ENCODE data around the gene ADARB2. TPM values are rescaled to one million over a fixed set of nuclear protein-coding genes. Genes with fewer than 3 reads are reported as not detected.

Gene ADARB2
- total and polyA plus RNA-seq, 2 experiments from 2014 or later: 0.13 to 0.48 TPM

DNA sequence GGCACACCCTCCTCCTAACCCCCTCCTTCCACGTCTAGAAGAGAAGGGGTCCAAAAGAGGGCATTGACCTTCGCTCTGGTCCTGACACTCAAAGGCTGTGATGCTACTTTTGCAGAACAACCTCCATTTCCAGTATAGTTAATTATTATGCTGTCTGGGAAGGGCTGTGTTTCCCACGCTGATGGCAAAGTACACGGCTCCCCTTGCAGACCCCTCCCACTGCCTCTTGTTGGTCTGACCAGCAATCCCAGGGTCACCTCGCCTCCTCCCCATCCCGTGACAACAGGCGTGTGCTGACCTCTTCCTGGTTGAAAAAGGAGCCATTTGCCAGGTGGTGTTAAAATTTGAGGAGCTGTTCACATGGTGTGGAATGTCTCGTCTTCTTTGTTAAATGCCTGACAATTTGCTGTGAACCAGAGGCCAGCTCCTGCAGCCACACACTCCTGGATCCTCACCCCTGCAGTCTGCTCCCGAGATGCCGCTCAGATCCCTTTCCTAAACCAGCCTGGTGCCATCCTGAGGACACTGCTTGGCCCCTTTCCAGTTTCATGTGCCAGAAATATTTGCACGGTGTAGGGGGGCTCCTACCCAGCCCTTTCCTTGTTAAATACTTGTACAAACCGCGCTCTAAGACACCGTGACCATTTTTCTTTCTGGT lies 359.5 kb downstream of the ADARB2 start:
- no peak overlapping the region for H3K27ac ChIP-seq
- no peak for TF ChIP-seq EZH2 (IDR thresholded peaks at IDR 0.05; ENCODE audit: borderline replicate concordance)
- TF ChIP-seq, protein P1, sequence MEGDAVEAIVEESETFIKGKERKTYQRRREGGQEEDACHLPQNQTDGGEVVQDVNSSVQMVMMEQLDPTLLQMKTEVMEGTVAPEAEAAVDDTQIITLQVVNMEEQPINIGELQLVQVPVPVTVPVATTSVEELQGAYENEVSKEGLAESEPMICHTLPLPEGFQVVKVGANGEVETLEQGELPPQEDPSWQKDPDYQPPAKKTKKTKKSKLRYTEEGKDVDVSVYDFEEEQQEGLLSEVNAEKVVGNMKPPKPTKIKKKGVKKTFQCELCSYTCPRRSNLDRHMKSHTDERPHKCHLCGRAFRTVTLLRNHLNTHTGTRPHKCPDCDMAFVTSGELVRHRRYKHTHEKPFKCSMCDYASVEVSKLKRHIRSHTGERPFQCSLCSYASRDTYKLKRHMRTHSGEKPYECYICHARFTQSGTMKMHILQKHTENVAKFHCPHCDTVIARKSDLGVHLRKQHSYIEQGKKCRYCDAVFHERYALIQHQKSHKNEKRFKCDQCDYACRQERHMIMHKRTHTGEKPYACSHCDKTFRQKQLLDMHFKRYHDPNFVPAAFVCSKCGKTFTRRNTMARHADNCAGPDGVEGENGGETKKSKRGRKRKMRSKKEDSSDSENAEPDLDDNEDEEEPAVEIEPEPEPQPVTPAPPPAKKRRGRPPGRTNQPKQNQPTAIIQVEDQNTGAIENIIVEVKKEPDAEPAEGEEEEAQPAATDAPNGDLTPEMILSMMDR (IDR thresholded peaks at IDR 0.05; ENCODE audit: poor library complexity): no peak
- TF ChIP-seq EZH2phosphoT487 (IDR thresholded peaks at IDR 0.05; ENCODE audit: low read depth, severe bottlenecking, unreplicated experiment): no peak
- H3K27me3 ChIP-seq: peaks cover 40% of the 10 kb centered on the region
- no peak for DNase-seq (ENCODE audit: low spot score)
- H3K4me2 ChIP-seq: no peak overlapping the region
- H3K9me3 ChIP-seq (ENCODE audit: low read depth): no peaks in the 10 kb centered on the region
- H2AFZ ChIP-seq: no peak overlapping the region
- H4K20me1 ChIP-seq (ENCODE audit: insufficient read depth, poor library complexity, severe bottlenecking): no peaks in the 10 kb centered on the region
- no peak overlapping the region for H3K4me3 ChIP-seq
- no peaks in the 10 kb centered on the region for H3K4me1 ChIP-seq (ENCODE audit: insufficient read depth)
- H3K9me2 ChIP-seq (replicated peaks; ENCODE audit: insufficient read depth): no peaks in the 10 kb centered on the region
- no peaks in the 10 kb centered on the region for H3K36me3 ChIP-seq (replicated peaks; ENCODE audit: insufficient read depth, low read depth)
- H3K79me2 ChIP-seq: no peaks in the 10 kb centered on the region
- WGBS (ENCODE audit: low lambda C conversion rate, missing lambda C conversion rate): 54% methylated on average over 14 of the region's 14 CpGs

DNA sequence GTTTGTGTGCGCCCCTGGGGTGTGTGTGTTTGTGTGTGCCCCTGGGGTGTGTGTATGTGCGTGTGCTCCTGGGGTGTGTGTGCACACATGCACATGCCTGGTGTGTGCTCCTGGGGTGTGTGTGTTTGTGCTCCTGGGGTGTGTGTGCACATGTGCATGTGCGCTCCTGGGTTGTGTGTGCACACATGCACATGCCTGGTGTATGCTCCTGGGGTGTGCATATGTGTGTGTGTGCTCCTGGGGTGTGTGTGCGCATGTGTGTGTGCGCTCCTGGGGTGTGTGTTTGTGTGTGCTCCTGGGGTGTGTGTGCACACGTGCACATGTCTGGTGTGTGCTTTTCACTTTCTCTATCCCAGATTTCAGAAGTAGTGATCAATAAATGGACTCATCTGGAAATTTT lies 360.1 kb downstream of the ADARB2 start:
- TF ChIP-seq, protein P1 (IDR thresholded peaks at IDR 0.05; ENCODE audit: poor library complexity): no peak
- no peak for TF ChIP-seq EZH2 (IDR thresholded peaks at IDR 0.05; ENCODE audit: borderline replicate concordance)
- TF ChIP-seq EZH2phosphoT487 (IDR thresholded peaks at IDR 0.05; ENCODE audit: low read depth, severe bottlenecking, unreplicated experiment): no peak
- no peak overlapping the region for H2AFZ ChIP-seq
- H3K4me1 ChIP-seq (ENCODE audit: insufficient read depth): no peaks in the 10 kb centered on the region
- H3K9me2 ChIP-seq (replicated peaks; ENCODE audit: insufficient read depth): no peaks in the 10 kb centered on the region
- no peak overlapping the region for H3K4me3 ChIP-seq
- no peak overlapping the region for H3K4me2 ChIP-seq
- no peak for DNase-seq (ENCODE audit: low spot score)
- no peaks in the 10 kb centered on the region for H3K9me3 ChIP-seq (ENCODE audit: low read depth)
- WGBS (ENCODE audit: low lambda C conversion rate, missing lambda C conversion rate): 97% methylated on average over 6 of the region's 6 CpGs
- H4K20me1 ChIP-seq (ENCODE audit: insufficient read depth, poor library complexity, severe bottlenecking): no peaks in the 10 kb centered on the region
- peaks cover 40% of the 10 kb centered on the region for H3K27me3 ChIP-seq
- no peaks in the 10 kb centered on the region for H3K36me3 ChIP-seq (replicated peaks; ENCODE audit: insufficient read depth, low read depth)
- no peaks in the 10 kb centered on the region for H3K79me2 ChIP-seq
- no peak overlapping the region for H3K27ac ChIP-seq

DNA sequence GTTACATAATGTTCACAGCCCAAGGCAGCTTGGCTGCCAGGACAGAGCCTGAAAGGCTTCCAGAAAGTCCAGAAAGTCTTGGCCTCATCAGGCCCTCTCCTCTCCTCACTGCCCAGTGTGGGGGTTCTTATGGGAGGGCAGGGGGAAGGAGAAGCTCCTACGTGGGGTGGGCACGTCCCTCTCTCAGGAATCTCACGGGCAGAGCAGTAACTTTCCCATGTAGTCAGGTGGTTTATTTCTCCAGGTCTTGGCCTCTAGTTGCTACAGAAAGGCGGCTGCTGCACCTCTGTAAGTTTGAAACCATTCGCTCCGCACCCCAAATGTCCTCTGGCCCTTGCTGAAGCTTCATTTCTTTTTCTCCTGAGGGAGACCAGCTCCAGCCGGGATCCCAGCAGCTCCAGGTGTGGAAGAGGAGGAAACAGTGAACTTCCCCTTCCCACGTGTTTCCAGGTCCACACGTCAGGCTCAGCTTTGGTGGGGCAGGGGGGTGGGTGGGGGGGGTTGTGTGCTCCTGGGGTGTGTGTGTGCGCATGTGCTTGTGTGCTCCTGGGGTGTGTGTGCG lies 360.9 kb downstream of the ADARB2 start:
- Histone ChIP-seq H3K27ac (no peak overlapping the region), H2AFZ (no peak overlapping the region), H3K4me1 (ENCODE audit: insufficient read depth) (no peaks in the 10 kb centered on the region), H3K9me2 (replicated peaks; ENCODE audit: insufficient read depth) (no peaks in the 10 kb centered on the region), H3K36me3 (replicated peaks; ENCODE audit: insufficient read depth, low read depth) (no peaks in the 10 kb centered on the region), H3K4me2 (no peak overlapping the region), H4K20me1 (ENCODE audit: insufficient read depth, poor library complexity, severe bottlenecking) (no peaks in the 10 kb centered on the region), H3K27me3 (peaks cover 35% of the 10 kb centered on the region), H3K4me3 (no peak overlapping the region), H3K9me3 (ENCODE audit: low read depth) (no peaks in the 10 kb centered on the region), H3K79me2 (no peaks in the 10 kb centered on the region)
- TF ChIP-seq, protein P1 (IDR thresholded peaks at IDR 0.05; ENCODE audit: poor library complexity): no peak
- TF ChIP-seq EZH2 (IDR thresholded peaks at IDR 0.05; ENCODE audit: borderline replicate concordance) (no peak), EZH2phosphoT487 (IDR thresholded peaks at IDR 0.05; ENCODE audit: low read depth, severe bottlenecking, unreplicated experiment) (no peak)
- 87% methylated on average over 8 of the region's 11 CpGs for WGBS (ENCODE audit: low lambda C conversion rate, missing lambda C conversion rate)
- no peak for DNase-seq (ENCODE audit: low spot score)

Measured in hepatocyte (in vitro differentiated cells).